Mucosa of gallbladder (tissue), 1 donor: ENCODE measurements around the gene ITPKC. TPM values are rescaled to one million over a fixed set of nuclear protein-coding genes. Genes with fewer than 3 reads are reported as not detected.
"Not testable (repeated sequence)": the region's sequence is repeated elsewhere in the genome, so short reads cannot be mapped to it uniquely, and the experiment has no call there.

Experiments used
- DNase-seq: peaks from one replicate; pipeline ENCODE4 v3.0.0-alpha.2; 2020; ENCODE audit warnings: low spot score
- total RNA-seq: library from RNA; stranded (reverse); gene quantifications from one replicate; pipeline ENCODE4 v1.2.1, GENCODE V29; 2021
- donor health status: DM: no; HTN: no; CAD: no.

The ITPKC gene
- total RNA-seq, 1 donor from 2014 or later, result 21.4 TPM

- DNase-seq, result no peak
Measured at GRCh38 chr19:40716031-40716481, 856 bp upstream of the ITPKC start.

DNA sequence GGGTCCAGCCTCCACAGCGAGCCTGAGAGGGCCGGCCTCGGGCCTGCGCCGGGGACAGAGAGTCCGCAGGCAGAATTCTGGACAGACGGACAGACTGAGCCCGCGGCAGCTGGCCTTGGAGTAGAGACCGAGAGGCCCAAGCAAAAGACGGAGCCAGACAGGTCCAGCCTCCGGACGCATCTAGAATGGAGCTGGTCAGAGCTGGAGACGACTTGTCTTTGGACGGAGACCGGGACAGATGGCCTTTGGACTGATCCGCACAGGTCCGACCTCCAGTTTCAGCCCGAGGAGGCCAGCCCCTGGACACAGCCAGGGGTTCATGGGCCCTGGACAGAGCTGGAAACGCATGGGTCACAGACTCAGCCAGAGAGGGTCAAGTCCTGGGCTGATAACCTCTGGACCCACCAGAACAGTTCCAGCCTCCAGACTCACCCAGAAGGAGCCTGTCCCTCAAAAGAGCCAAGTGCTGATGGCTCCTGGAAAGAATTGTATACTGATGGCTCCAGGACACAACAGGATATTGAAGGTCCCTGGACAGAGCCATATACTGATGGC lies 490 bp downstream of the ITPKC start:
- peak; percentile 29 for DNase-seq

- DNase-seq, result no peak
Measured at GRCh38 chr19:40717880-40718773, 1.2 kb downstream of the ITPKC start.

DNA sequence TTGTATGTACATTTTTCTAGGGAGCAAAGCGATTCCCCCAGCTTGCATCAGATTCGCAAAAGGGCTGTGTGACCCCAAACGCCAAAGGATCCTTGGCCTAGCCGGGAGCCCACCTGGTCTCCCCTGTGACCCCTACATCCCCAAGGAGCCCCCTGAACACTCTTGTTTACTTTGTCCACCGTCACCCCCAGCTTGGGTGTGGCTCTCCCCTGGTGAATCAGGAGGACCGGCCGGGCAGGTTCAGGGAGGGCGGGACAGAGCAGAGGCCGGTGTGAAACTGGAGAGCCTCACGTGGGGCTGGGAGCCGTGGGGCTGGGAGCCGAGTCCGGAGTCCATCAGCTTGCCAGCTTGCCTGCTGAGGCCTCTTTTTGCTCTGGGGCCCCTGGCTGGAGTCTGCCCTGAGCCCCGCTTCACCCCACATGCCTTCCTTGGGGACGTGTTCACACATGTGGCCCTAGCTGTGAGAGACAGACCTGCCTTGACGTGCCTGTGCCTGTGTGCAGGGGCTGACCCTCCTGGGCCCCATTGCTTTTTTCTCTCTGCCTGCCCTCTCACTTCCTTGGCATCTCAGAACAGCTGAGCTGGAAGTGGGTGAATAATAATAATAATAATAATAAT lies 2.0 kb downstream of the ITPKC start:
- peak; percentile 87 for DNase-seq

- no peak for DNase-seq
Measured at GRCh38 chr19:40719414-40719894, 2.5 kb downstream of the ITPKC start.

- no peak for DNase-seq
Measured at GRCh38 chr19:40721140-40721486, 4.2 kb downstream of the ITPKC start.

GRCh38 chr19:40721936-40722661 lies 5.2 kb downstream of the ITPKC start:
- DNase-seq, result no peak

DNA sequence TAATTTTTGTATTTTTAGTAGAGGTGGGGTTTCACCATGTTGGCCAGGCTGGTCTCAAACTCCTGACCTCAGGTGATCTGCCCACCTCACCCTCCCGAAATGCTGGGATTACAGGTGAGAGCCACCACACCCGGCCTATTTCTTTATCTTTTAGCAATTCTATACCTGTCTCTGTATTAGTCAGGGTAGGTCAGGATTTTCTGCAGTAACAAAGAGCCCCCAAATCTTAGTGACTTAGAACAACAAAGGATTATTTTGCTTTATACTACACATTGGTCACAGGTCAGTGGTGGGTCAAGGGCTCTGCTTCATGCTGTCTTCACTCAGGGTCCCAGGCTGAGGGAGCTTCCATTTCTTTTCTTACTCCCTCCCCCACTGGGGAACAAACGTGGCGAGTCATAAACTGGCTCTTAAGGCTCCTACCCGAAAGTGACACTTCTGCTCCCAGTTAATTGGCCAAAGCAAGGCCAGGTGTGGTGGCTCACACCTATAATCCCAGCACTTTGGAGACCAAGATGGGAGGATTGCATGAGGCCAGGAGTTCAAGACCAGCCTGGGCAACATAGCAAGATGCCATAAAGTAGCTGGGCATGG lies 6.8 kb downstream of the ITPKC start:
- DNase-seq, result no peak

DNA sequence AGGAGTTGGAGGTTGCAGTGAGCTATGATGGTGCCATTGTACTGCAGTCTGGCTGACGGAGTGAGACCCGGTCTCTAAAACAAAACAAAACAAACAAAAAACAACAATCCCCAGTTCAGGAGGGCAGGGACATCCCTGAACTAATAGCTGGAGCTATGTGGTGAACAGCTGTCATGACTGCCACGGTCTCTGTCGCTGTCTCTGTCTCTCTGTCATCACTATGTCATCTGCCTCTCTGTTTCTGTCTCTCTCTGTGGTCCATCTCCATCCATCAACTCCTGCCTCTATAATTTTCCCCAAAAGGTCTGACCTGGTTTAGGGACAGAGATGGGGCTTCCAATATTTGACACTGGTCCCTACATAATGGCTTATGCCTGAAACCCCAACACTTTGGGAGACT lies 7.4 kb downstream of the ITPKC start:
- no peak for DNase-seq

DNA sequence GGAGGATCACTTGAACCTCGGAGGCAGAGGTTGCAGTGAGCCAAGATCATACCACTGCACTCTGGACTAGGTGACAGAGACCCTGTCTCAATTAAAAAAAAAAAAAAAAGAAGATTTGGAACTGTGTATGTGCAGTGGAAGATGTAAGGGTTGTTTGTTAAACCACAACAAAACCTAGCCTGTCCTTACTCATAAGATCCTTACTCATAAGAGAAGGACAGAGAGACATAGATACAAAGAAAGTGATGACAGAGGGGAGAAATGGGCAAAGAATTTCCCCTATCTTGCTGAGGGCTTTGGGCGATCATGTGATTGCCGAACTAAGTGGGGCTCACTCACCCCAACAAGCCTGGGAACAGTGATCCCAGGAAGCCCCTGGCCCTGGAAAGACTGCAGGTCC lies 7.9 kb downstream of the ITPKC start:
- no peak for DNase-seq

DNA sequence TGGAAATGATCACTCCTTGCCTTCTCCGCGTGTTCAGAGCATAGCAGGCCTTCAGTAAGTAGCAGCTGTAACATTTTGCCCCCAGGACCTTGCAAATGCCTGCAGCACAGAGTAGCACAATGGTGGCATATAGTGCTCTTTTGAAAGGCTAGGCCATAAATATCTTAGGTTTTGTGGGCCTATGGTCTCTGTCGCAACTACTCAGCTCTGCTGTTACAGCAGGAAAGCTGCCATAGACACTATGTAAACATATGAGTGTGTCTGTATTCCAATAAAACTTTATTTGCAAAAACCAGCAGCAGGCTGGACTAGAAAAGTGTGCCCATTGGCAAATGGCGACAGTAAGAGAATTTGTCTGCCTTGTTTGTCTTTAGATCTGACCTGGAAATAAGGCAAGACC lies 9.4 kb downstream of the ITPKC start:
- no peak for DNase-seq

GRCh38 chr19:40730065-40730464 lies 13.2 kb downstream of the ITPKC start:
- not testable (repeated sequence) for DNase-seq

DNA sequence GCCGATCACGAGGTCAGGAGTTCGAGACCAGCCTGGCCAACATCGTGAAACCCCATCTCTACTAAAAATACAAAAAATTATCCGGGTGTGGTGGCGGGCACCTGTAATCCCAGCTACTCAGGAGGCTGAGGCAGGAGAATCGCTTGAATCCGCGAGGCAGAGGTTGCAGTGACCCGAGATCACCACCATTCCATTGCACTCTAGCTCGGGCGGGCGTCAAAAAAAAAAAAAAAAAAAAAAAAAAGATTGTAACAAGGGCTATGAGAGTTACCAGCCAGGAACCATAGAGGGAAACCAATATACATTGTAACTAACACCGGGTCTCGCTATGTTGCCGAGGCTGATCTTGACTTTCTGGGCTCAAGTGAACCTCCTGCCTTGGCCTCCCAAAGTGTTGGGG lies 15.4 kb downstream of the ITPKC start:
- DNase-seq, result not testable (repeated sequence)

- no peak for DNase-seq
Measured at GRCh38 chr19:40733149-40733548, 16.2 kb downstream of the ITPKC start.

DNA sequence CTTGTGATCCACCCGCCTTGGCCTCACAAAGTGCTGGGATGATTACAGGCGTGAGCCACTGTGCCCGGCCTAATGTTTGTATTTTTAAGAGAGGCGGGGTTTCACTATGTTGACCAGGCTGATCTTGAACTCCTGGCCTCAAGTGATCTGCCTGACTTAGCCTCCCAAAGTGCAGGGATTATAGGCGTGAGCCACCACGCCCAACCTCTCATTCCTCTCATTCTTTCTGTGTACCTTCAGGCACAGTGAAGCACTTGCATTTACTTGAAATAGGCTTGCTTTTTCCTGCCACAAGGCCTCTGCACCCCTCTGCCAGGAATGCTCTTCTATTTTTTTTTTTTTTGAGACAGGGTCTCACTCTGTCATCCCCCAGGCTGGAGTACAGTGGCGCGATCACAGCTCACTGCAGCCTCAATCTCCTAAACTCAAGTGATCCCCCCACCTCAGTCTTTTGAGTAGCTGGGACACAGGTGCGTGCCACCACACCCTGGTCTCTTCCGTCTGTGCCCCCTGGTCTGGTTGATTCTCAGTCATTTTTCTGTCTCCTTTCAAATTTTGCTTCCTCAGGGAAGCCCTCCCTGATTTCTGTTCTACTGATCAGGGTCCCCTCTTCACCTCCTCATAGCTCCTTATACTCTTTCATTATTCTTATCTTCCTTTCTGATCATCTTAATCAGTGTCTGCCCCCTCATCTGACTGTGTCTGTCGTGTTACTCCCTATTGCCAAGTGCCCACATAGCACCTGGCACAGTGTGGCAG lies 18.3 kb downstream of the ITPKC start:
- no peak for DNase-seq

DNA sequence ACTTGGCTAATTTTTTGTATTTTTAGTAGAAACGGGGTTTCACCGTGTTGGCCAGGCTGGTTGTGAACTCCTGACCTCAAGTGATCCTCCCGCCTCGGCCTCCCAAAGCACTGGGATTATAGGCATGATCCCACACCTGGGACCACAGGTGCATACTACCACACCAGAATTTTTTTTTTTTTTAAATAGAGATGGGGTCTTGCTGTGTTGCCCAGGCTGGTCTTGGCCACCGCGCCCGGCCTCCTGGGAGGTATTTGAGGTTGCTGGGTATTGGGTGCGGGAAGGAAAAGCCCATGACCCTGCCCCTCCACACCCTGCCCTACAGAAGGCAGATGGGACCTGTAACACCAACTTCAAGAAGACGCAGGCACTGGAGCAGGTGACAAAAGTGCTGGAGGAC lies 19.7 kb downstream of the ITPKC start:
- DNase-seq, result no peak

DNA sequence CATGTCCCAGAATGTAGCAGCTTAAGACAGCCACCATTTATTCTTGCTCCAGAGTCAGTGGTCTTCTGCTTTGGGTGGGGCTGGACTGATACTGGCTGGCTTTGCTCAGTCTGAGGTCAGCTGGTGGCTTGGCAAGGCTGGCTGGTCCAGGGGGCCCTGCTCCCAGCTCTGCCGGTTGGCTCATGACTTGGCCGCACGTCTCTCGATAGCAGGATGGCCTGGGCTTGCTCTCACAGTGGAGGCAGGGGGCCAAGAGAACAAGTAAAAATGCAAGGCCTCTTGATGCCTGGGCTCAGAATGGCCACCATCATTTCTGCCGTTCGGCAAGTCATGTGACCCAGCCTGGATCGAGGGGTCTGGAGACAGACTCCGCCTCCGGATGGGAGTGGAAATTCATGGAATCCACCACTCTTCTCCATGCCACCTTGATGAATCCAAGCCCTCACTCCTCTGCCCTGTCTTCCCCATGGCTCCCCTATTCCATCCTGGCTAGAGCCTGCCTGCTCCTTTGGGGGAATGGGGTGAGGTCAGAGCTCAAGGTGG lies 20.3 kb downstream of the ITPKC start:
- no peak for DNase-seq

GRCh38 chr19:40739030-40739839 lies 22.3 kb downstream of the ITPKC start:
- DNase-seq, result no peak

DNA sequence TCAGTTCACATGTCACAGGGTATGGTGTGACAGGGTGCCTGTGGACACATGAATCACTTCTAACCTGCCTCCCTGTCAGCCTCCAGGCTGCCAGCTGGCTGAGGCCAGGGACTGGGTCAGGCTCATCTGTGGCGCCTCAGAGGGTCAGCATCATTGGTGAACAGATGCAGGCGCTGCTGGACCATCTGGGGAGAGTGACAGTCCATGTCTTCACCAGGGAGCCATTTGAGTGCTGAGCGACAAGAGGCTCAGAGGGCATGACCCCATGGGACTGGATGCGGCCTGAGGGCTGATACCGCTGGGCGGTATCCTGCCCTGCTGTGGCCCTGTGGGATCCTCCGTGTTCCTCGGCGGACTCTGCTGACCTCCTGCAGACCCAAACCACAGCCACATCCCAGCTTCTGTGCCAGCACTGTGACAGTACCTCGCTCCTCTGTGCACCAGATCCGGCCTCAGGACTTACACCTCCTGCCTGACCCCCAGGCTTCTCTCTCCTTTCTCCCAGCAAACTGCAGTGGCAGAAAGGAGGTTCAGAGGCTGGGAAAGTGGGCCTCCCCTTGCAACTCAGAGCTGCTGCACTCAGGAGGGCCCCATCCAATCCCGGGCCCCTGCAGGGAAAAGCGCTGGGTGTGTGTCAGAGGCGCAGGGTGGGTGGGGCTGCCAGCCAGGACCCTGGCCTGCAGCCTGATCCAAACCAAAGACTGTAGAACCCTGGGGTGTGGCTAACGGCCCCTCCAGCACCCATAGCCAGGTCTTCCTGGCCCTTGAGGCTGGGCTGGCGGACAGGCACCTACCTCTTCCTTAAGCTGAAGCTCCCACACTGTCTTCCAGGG lies 23.2 kb downstream of the ITPKC start:
- DNase-seq, result no peak
